ENCODE results near the gene ROR2.

Gene ROR2

DNA sequence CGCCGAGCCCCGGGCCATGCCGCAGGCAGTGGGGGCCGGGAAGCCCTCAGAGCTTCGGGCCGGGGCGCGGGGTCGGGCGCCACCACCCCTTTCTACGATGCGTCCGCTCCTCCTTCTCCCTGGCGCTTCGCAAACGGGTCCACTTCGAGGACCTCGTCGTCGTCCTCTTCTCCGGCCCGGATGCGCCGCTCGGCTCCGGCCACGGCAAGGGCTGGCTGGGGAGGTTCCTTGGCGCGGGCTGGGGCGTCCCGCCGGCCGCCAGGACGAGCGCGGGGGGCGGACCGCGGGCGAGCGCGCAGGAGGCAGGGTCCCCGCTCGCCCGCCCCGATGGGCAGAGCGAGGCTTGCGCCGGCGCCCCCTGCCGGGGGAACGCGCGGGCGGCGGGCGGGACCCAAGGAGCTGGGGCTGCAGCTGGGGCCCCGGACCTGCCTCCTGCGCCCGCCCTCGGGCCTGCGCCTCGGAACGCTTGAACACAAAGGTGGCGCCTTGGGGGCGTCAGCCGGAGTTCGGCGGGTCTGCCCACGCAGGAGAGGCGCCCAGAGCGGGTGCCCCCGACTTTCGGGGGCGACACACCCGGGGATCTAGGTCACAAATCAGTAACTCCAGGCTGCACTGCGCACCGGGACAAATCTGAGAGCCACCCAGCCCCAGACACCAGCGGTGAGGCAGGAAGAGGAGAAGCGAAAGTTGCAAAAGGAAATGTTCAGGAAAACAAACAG is at the start of gene ROR2:
Gene ROR2 (minus strand): TSS at position 283 of the 719 bp plus-strand sequence.
- TF ChIP-seq, protein P1, sequence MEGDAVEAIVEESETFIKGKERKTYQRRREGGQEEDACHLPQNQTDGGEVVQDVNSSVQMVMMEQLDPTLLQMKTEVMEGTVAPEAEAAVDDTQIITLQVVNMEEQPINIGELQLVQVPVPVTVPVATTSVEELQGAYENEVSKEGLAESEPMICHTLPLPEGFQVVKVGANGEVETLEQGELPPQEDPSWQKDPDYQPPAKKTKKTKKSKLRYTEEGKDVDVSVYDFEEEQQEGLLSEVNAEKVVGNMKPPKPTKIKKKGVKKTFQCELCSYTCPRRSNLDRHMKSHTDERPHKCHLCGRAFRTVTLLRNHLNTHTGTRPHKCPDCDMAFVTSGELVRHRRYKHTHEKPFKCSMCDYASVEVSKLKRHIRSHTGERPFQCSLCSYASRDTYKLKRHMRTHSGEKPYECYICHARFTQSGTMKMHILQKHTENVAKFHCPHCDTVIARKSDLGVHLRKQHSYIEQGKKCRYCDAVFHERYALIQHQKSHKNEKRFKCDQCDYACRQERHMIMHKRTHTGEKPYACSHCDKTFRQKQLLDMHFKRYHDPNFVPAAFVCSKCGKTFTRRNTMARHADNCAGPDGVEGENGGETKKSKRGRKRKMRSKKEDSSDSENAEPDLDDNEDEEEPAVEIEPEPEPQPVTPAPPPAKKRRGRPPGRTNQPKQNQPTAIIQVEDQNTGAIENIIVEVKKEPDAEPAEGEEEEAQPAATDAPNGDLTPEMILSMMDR (IDR thresholded peaks at IDR 0.05; ENCODE audit: low read depth, low read length, missing control alignments), result peak; percentile 35
- H3K4me3 ChIP-seq (replicated peaks; ENCODE audit: low read depth, low read length), result peak within 1 kb of the TSS; percentile 60
- no peak for DNase-seq (ENCODE audit: extremely low read depth, low read depth)

DNA sequence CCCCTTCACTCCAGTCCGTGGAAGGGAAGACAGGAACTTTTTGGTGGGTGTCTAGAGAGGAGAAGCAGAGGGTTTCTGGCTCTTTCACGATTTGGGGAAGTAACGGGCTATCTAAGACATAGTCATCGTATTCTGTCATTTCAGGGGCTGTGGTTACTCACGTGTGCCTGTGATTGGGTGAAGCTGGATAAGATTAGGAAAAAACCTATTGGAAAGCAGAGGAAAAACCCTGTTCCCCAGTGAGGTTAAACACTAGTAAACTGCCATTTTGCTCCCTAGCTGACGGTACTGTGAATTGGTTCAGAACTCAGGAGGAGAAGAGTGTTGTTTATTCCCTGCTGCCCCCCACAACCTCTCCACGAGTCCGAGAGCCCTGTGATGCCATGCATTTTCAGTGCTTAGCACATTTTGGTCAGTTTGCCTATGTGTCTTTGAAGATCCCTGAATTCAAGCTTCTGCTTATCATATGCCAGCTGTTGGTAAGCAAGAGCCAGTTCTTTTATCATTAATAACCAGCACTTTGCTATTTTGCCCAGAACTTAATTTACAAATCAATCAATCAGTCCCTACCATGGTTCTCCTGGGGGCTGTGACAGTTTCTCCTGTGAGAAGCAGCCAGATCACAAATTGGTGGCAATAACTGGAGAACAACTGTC is 45.1 kb upstream of the ROR2 start:
- no peak overlapping the region for H3K4me3 ChIP-seq (replicated peaks; ENCODE audit: low read depth, low read length)
- DNase-seq (ENCODE audit: extremely low read depth, low read depth), result no peak
- TF ChIP-seq, protein P1 (IDR thresholded peaks at IDR 0.05; ENCODE audit: low read depth, low read length, missing control alignments), result no peak

DNA sequence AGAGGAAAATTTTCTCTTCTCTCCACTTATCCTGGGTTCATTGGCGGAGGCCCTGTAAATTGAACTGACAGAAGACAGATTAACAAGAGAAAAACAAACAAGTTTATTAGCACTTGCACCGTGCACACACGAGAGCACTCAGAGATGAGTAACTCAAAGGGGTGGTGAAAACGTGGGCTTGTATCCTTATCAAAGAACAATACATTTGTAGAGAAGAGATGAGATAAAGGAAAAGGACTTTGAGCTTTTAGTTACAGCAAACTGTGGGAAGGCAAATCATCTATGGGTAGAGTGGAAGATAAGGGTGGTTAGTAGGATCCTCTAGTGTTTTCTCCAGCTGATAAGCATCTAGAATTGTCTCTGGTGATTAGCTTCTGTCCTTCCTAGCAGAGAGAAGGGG is 44.4 kb upstream of the ROR2 start:
- no peak for DNase-seq (ENCODE audit: extremely low read depth, low read depth)
- H3K4me3 ChIP-seq (replicated peaks; ENCODE audit: low read depth, low read length), result no peak overlapping the region
- TF ChIP-seq, protein P1 (IDR thresholded peaks at IDR 0.05; ENCODE audit: low read depth, low read length, missing control alignments), result no peak

DNA sequence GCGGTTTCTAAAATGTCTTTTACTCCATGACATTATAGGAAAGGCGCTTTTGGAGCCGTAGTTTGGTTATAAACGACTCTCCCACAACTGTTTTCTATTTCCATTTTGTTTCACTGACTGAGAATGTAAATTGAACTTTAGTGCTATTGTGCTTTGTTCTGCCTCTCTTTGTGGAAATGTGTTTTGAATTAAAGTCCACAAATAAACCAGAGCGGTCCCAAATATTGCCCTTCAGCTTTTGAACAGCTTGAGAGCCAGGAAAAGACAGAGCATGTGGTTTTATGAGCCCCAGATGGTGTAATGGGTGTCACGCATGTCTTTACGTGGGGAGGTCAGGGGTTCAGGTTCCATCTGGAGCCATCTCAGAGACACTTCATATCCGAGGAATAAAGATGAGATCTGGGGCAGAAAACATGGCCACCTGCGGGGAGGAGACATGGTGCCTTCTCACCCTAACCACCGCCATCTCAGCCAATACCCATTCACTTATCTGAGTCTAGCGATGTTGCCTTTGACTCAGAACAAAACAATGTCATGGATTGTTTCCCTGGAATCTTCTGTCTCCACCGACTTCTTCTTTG is 42.5 kb upstream of the ROR2 start:
- TF ChIP-seq, protein P1 (IDR thresholded peaks at IDR 0.05; ENCODE audit: low read depth, low read length, missing control alignments), result no peak
- DNase-seq (ENCODE audit: extremely low read depth, low read depth), result peak; percentile 100
- peak overlapping the region; percentile 35; the same call in 1 of the 2 replicates for H3K4me3 ChIP-seq (replicated peaks; ENCODE audit: low read depth, low read length)

DNA sequence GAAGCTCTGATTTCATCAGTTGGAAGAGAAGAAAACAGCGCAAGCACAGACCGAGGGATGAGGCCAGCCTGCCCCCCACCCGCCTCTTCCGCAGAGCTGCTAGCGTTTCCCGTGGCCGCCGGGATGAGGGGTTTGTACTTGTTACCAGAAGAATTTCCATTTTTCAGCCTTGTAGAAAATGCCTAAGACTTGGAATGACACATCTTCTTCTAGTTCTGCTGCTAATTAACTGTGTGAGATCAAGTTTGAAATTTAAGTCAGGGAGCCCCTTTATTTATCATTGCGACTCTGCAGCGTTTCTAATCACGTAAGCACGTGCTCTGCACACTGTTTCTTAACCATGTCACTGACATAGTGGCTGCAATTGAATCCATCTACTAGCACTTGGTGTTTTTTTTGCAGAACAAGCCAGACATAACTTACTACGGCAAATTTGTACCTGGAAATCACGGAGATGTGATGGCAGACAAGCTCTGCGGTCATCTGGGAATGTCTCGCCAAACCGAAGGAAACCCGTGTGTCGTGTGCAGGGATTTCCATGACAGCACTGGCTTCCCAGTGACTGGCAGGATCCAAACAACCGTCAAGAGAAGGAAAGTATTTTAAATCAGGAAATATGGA is 41.8 kb upstream of the ROR2 start:
- DNase-seq (ENCODE audit: extremely low read depth, low read depth), result peak; percentile 61
- TF ChIP-seq, protein P1 (IDR thresholded peaks at IDR 0.05; ENCODE audit: low read depth, low read length, missing control alignments), result no peak
- H3K4me3 ChIP-seq (replicated peaks; ENCODE audit: low read depth, low read length), result peak overlapping the region; percentile 35

DNA sequence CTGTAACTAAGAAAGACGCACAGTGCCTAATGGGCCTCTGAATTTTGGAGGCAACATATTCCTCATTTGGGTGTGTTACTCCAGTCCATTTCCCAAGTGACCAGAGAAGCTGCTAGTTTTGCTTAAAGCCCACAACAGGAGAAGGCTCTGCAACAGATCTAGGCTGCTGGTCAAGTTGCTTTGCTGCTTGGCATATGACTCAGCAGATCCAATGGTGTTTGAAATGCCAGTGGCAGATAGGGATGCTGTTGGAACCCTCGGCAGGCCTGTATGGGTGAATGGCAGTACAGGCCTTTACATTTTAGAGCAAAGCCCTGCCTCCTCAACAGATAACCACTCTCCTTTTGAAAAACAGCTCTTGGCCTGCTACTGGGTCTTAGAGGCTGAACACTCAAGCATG is 36.2 kb upstream of the ROR2 start:
- H3K4me3 ChIP-seq (replicated peaks; ENCODE audit: low read depth, low read length), result no peak overlapping the region
- TF ChIP-seq, protein P1 (IDR thresholded peaks at IDR 0.05; ENCODE audit: low read depth, low read length, missing control alignments), result no peak
- no peak for DNase-seq (ENCODE audit: extremely low read depth, low read depth)

Data from HFF-Myc (cell line).